ENCODE measurements around the gene KCNH5. TPM values are rescaled to one million over a fixed set of nuclear protein-coding genes. Genes with fewer than 3 reads are reported as not detected.
"Not testable (repeated sequence)": the region's sequence is repeated elsewhere in the genome, so short reads cannot be mapped to it uniquely, and the experiment has no call there.

Gene KCNH5
- total RNA-seq, 1 experiment from 2014 or later, result not detected

- Mint-ChIP-seq H3K4me3 (ENCODE audit: unreplicated experiment) (no peak overlapping the region), H3K9me3 (ENCODE audit: unreplicated experiment) (peaks cover 23% of the 10 kb centered on the region), H3K27me3 (ENCODE audit: insufficient read depth, unreplicated experiment) (no peaks in the 10 kb centered on the region), H3K27ac (ENCODE audit: low read depth, unreplicated experiment) (no peak overlapping the region), H3K36me3 (ENCODE audit: insufficient read depth, unreplicated experiment) (no peaks in the 10 kb centered on the region), H3K4me1 (ENCODE audit: insufficient read depth, unreplicated experiment) (peaks cover 7% of the 10 kb centered on the region)
- no TSS peak for BruUV-seq (replicated peaks)
- ChIA-PET CTCF (interaction anchor here (1.0 kb wide), 1 partner anchor 10 kb away, joined by 5 read pairs; no protein-coding TSS in a partner anchor), POLR2A (no interaction called here)
- intact Hi-C loops (cut with micrococcal nuclease), result no loop called here
- DNase-seq (ENCODE audit: unreplicated experiment), result no peak
- TF ChIP-seq CTCF (IDR thresholded peaks at IDR 0.05; ENCODE audit: unreplicated experiment), result no peak
Observed at GRCh38 chr14:62792578-62792977, 252.7 kb downstream of the KCNH5 start.

GRCh38 chr14:62781328-62781727 lies 263.9 kb downstream of the KCNH5 start:
- POLR2A ChIA-PET, result interaction anchor here (0.6 to 0.7 kb wide), 2 partner anchors 125 to 444 kb away, joined by 3 read pairs; no protein-coding TSS in a partner anchor
- CTCF ChIA-PET; H3K36me3 Mint-ChIP-seq (ENCODE audit: insufficient read depth, unreplicated experiment); H3K27me3 Mint-ChIP-seq (ENCODE audit: insufficient read depth, unreplicated experiment); H3K4me3 Mint-ChIP-seq (ENCODE audit: unreplicated experiment); H3K9me3 Mint-ChIP-seq (ENCODE audit: unreplicated experiment); H3K27ac Mint-ChIP-seq (ENCODE audit: low read depth, unreplicated experiment); intact Hi-C loops (cut with micrococcal nuclease); BruUV-seq (replicated peaks); DNase-seq (ENCODE audit: unreplicated experiment); H3K4me1 Mint-ChIP-seq (ENCODE audit: insufficient read depth, unreplicated experiment): not testable (repeated sequence)

GRCh38 chr14:62778852-62779251 lies 266.4 kb downstream of the KCNH5 start:
- no peak for DNase-seq (ENCODE audit: unreplicated experiment)
- Mint-ChIP-seq H3K4me3 (ENCODE audit: unreplicated experiment) (no peak overlapping the region), H3K4me1 (ENCODE audit: insufficient read depth, unreplicated experiment) (no peaks in the 10 kb centered on the region), H3K9me3 (ENCODE audit: unreplicated experiment) (peaks cover 8% of the 10 kb centered on the region), H3K27ac (ENCODE audit: low read depth, unreplicated experiment) (no peak overlapping the region), H3K27me3 (ENCODE audit: insufficient read depth, unreplicated experiment) (no peaks in the 10 kb centered on the region), H3K36me3 (ENCODE audit: insufficient read depth, unreplicated experiment) (no peaks in the 10 kb centered on the region)
- BruUV-seq (replicated peaks), result no TSS peak
- ChIA-PET POLR2A (interaction anchor here (0.6 kb wide), 1 partner anchor 88 kb away, joined by 3 read pairs; no protein-coding TSS in a partner anchor), CTCF (interaction anchor here (1.2 kb wide), 1 partner anchor 86 kb away, joined by 3 read pairs; no protein-coding TSS in a partner anchor)
- no peak for TF ChIP-seq CTCF (IDR thresholded peaks at IDR 0.05; ENCODE audit: unreplicated experiment)
- intact Hi-C loops (cut with micrococcal nuclease), result no loop called here

- CTCF ChIA-PET, result interaction anchor here (0.7 to 1.2 kb wide), 2 partner anchors 8 to 86 kb away, joined by 3 read pairs; no protein-coding TSS in a partner anchor
- no TSS peak for BruUV-seq (replicated peaks)
- no peak for DNase-seq (ENCODE audit: unreplicated experiment)
- Mint-ChIP-seq H3K4me3 (ENCODE audit: unreplicated experiment) (no peak overlapping the region), H3K27ac (ENCODE audit: low read depth, unreplicated experiment) (no peak overlapping the region), H3K9me3 (ENCODE audit: unreplicated experiment) (peaks cover 8% of the 10 kb centered on the region), H3K27me3 (ENCODE audit: insufficient read depth, unreplicated experiment) (no peaks in the 10 kb centered on the region), H3K36me3 (ENCODE audit: insufficient read depth, unreplicated experiment) (no peaks in the 10 kb centered on the region), H3K4me1 (ENCODE audit: insufficient read depth, unreplicated experiment) (no peaks in the 10 kb centered on the region)
- no peak for TF ChIP-seq CTCF (IDR thresholded peaks at IDR 0.05; ENCODE audit: unreplicated experiment)
- POLR2A ChIA-PET, result no interaction called here
- intact Hi-C loops (cut with micrococcal nuclease), result no loop called here
Observed at GRCh38 chr14:62778310-62778709, 266.9 kb downstream of the KCNH5 start.

- TF ChIP-seq CTCF (IDR thresholded peaks at IDR 0.05; ENCODE audit: unreplicated experiment), result no peak
- intact Hi-C loops (cut with micrococcal nuclease), result no loop called here
- no TSS peak for BruUV-seq (replicated peaks)
- H3K36me3 Mint-ChIP-seq (ENCODE audit: insufficient read depth, unreplicated experiment), result no peaks in the 10 kb centered on the region
- H3K4me1 Mint-ChIP-seq (ENCODE audit: insufficient read depth, unreplicated experiment), result no peaks in the 10 kb centered on the region
- ChIA-PET CTCF (interaction anchor here (1.5 kb wide), 1 partner anchor 24 kb away, joined by 5 read pairs; no protein-coding TSS in a partner anchor), POLR2A (no interaction called here)
- no peak for DNase-seq (ENCODE audit: unreplicated experiment)
- no peak overlapping the region for H3K27ac Mint-ChIP-seq (ENCODE audit: low read depth, unreplicated experiment)
- peaks cover 8% of the 10 kb centered on the region for H3K9me3 Mint-ChIP-seq (ENCODE audit: unreplicated experiment)
- H3K27me3 Mint-ChIP-seq (ENCODE audit: insufficient read depth, unreplicated experiment), result no peaks in the 10 kb centered on the region
- no peak overlapping the region for H3K4me3 Mint-ChIP-seq (ENCODE audit: unreplicated experiment)
Observed at GRCh38 chr14:62777510-62777909, 267.7 kb downstream of the KCNH5 start.
